ENCODE results near the gene C17orf113.
"Not testable (repeated sequence)": the region's sequence is repeated elsewhere in the genome, so short reads cannot be mapped to it uniquely, and the experiment has no call there.

C17orf113 gene

DNA sequence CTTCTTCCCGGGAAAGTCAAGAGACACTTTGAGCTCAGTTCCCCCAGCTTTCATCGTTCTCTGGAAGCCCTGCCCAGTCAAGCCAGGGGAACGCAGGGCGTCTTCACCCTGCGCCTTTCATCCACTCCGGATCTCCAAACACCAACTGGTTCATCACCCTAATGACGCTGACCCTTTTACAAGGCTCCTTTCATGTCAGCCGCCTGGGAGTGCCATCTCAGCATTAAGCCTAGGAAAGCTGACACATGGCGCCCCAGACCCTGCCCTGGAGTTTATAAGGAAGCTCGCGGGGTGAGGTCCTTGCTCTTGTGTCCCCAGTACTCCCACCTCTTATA is 32.6 kb downstream of the C17orf113 start:
- no peak for DNase-seq (ENCODE audit: low read depth in 2 of 2, low spot score in 1 of 2)

DNA sequence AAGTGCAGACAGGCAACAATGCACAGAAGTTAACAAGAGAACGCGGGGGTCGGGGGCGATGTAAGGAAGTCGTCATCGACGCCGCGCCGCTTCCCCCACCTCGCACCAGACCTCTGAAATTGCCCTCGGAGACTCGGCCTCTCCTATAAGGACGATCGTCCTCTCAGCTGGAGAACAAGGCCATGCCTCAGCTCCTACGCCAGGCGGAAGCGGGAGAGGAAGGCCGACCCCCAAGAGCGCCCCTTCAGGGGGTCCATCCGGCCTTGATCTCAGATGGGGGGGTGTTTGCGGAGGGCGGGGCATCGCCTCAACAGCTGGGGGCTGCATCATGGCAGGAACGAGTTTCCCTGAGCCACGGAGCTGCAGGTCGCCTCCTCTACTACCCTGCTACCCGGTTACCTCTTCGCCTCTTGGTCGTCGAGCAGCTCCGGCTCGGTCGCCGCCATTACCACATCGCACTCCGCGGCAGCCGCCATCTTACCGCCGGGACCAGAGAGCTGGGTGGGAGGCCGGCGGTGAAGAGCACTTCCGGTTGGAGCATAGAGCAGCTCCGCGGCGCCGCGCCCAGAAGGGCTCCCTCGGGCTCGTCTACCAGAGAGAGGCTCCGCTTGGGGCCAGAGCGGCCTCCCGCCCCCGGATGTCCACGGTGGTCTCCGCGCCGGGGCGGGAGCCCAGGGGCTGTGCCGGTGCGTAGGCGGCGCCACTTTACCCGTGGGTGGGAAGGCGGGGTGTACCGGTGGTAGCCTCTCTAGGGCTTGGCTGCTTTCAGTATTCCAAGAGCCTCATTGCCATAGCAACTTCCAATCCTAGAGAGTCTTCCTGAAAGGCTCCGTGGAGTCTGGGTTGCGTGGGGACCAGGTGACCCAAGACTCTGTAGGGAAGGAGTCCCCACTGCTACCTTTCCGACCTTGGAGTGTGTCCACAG is 33.2 kb downstream of the C17orf113 start, which contains the start of gene DNAJC7:
TSS of gene DNAJC7 (minus strand) at position 499 of the 925 bp plus-strand sequence. CDS start at position 476, 23 bp downstream.
- peak; percentile 63 to 83 for DNase-seq (ENCODE audit: low read depth in 2 of 2, low spot score in 1 of 2)

DNA sequence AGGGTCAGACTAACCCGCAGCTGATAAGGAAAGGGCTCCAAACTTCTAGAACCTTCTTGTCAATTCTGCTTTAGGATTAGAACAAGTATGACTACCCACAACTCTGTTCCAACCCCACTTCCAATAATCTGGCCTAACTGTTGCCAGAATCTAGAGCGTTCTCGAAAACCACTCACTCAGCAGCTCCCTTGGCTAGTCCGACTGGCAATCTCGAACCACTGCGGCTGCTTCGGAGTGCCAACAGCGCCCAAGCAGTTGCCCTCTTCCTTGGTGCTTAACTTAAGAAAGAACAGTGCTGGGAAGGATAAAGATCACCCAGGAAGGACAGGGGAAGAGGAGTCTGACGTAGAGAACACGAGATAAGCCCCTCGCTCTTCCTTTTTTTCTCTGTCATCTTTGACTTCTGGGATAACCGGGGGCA is 34.0 kb downstream of the C17orf113 start:
- no peak for DNase-seq (ENCODE audit: low read depth in 2 of 2, low spot score in 1 of 2)

DNA sequence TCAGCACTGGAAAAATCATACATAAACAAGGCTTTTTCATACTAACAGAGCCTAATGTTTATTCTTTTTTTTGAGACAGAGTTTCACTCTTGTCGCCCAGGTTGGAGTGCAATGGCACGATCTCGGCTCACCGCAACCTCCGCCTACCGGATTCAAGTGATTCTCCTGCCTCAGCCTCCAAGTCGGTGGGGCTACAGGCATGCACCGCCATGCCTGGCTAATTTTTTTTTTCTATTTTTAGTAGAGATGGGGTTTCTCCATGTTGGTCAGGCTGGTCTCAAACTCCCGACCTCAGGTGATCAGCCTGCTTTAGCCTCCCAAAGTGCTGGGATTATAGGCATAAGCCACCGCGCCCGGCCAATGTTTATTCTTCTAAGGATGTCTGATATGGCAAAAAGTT is 36.7 kb downstream of the C17orf113 start:
- not testable (repeated sequence) for DNase-seq (ENCODE audit: low read depth in 2 of 2, low spot score in 1 of 2)

DNA sequence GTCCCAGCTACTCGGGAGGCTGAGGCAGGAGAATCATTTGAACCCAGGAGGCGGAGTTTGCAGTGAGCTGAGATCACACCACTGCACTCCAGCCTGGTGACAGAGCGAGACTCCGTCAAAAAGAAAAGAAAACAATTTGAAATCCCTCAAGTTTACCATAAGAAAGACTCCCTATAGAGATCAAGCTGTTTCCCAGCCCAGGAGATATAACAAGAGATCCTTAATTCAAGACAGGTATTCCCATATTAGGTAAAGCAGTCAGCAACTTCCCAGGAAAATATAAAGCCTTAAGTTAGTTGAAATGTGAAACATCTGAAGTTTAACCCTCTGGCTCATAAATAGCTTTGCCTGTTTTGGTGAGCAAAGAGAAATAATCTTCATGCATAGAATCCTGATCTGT is 38.0 kb downstream of the C17orf113 start:
- DNase-seq (ENCODE audit: low read depth in 2 of 2, low spot score in 1 of 2), result not testable (repeated sequence)

DNA sequence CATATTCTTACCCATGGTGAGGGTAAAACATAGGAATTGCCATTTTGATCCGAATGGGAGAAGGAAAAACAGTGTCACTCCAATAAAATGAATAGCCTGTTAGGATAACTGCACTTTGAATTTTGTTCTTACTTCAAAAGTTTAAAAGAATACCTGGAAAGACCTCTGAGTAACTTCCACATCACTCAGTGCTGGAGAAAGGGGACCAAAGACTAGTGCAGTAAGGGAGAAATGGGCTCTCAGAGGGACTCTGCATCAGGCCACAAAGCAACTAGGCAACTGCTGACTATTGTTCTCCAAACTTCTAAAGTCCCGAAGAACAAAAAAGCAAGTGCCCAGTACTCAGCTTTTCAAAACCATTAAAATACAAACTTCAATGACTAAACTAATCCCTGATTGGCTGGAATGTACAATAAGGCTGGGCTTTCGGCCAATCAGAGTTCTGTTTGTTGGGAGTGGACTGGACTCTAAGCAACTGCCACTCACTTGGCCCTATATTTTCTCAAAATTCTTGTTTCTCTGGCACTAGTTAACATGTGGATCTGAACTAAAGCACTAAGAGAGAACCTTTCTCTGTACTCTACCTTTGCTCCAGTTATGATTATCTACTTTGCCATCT is 39.4 kb downstream of the C17orf113 start:
- no peak for DNase-seq (ENCODE audit: low read depth in 2 of 2, low spot score in 1 of 2)

DNA sequence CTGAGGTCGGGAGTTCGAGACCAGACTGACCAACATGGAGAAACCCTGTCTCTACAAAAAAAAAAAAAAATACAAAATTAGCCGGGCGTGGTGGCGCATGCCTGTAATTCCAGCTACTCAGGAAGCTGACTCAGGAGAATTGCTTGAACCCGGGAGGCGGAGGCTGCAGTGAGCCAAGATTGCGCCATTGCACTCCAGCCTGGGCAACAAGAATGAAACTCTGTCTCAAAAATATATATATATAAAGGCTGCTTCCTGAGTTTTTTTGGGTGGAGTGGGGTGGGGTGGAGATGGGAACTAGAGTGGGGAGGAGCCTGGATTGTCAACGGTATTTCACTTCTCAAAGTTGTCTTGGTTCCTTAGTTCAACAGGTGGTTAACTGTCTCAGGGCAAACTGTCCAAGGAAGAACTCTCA is 40.1 kb downstream of the C17orf113 start:
- DNase-seq (ENCODE audit: low read depth in 2 of 2, low spot score in 1 of 2), result not testable (repeated sequence)

DNA sequence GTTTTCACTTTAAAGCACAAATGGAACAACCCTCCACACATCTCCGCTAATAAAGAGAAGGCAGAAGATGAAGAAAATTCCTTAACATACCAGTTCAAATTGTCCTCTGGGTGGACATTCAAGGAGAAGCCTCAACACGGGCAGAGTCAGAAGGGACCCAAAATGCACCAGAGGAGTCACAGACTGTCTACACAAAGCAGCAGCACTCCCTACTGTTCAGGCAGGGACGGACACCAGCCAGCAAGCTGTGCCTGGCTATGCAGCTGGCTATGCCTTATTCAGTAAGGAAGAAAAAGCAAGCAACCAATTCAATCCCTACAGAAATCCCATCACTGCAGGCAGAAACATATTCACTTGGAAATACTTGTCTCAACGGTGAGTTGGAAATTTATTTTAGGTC is 41.2 kb downstream of the C17orf113 start:
- no peak for DNase-seq (ENCODE audit: low read depth in 2 of 2, low spot score in 1 of 2)

DNA sequence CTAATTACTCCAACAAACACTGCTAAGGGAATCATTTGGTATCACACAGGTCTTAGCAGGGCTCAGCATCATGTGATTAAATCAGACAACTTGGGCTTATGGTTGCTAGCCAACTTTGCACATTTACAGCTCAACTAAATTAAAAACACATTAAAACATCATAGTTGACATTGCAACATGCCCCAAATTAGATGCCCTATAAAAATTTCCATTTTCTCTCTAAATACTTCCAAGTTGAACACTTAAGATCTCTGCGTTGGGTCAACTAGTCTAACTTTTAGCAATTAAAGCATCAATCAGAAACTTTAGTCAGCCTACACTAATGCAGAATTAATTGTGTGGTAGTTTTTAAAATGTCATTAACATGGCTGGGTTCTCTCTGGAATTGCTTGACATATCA is 45.2 kb downstream of the C17orf113 start:
- no peak for DNase-seq (ENCODE audit: low read depth in 2 of 2, low spot score in 1 of 2)

DNA sequence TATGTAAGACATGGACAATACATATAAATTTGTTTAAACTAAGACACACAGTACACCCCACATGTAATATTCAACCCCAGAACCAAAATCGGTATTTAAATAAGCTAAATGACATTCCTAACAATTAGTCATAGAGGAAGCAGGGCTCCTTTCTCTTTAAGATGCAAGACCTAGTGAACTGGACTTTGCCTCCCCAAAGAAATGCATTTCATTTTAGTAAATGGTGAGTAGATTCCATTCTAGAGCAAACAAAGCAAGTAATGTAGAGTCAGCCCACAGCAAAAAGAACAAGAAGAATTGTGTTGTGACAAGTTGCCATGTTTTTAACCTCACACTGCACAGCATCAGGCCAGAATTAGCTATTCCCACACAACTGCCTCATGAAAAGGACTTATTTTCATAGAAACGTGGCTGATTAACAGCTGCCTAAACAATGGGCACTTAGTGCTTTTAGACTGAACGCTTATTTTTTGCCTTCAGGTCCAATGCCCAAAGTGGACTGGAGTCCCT is 47.6 kb downstream of the C17orf113 start:
- DNase-seq (ENCODE audit: low read depth in 2 of 2, low spot score in 1 of 2), result no peak

DNA sequence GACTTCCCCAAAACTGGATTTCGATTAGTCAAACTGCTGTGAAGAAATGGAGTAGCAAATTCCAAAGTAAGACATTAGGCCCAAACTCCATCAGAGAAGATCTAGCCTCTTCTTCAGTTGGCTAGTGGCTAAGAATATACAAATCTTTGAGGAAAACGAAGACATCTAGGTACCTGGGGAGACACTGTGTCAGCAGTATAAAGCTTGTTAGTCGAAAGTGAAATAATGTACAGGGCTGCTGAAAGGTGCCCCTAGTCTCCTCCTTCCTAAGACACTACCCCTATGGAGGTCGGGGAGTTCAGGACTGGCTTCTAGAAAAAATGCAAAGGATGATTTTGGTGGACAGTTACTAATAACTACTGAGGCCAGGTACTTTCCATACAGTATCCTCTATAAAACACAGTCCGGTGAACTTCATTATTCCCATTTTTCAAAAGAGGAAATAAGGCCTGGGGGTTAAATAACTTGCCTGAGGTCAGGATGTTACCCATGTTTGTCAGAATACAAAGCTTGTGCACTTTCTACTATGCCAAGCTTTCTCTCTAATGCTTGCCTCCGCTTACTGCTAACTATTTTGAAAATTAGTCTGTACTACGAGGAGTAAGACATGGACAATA is 48.1 kb downstream of the C17orf113 start:
- no peak for DNase-seq (ENCODE audit: low read depth in 2 of 2, low spot score in 1 of 2)

DNA sequence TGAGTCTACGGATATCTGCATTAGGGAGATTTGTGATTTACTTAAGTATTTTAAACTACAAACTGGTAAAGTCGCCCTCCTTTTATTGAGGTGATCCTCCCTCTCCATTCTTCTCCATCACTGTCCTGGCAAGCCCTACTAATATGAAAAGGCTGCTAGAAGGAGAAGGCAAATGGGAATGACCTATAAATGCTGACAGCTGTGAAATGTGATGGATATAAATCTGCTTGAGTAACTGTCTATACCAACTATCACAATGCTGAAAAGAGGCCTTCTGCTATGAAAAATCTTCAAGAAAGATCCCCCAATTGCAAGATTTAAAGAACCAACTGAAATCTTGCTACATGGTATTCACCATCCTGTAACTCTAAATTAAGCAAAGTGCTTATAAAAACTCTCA is 48.7 kb downstream of the C17orf113 start:
- no peak for DNase-seq (ENCODE audit: low read depth in 2 of 2, low spot score in 1 of 2)

DNA sequence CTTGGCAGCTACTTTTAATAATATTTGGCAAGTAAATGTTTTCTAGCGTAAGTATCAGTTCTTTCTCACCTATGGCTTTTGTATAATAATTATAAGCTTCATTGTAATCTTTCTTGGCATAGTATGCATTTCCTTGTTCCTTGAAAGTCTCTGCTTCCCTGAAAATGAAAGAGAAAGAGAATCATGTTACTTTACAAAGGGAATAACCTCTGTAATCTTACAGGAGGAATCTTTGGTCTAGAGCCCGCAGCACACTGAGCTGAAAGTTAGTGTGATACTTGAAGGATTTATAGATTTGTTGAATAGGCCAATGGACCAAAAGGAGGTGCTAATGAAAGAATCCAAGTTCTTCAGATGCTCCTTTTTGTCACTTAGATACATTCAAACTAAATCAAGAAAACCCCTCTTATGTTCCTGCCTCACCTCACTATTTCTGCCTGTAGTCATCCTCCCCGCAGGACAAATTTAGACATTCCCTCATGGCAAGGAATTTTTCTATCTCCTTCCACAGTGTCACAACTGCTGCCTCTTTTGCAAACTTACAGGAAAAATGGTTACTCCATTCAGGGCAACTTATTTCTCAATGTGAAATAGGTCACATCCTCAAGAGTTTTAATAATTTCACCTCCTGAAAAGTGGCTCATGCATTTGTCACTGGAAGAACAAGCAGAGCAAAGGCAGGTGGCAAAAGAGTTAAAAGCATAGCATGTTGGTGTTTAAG is 49.8 kb downstream of the C17orf113 start:
- no peak for DNase-seq (ENCODE audit: low read depth in 2 of 2, low spot score in 1 of 2)

DNA sequence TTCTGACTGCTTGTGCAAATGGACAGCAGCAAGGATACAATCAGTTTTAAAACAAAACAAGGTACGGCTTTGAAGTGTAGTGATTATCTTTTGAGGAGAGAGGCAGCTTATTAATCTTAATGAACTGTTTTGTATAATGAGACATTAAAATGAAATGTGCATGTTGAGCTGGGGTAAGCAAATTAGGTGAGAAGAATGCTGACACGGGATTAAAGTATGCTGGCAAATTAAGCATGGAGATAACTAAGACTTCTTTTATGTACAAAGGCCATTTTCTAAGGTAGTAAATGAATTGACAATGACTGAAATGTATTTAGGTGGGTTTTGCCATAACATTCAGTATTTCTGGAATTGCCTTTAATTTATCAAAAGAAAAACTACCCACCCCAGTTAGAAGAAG is 51.9 kb downstream of the C17orf113 start:
- DNase-seq (ENCODE audit: low read depth in 2 of 2, low spot score in 1 of 2), result no peak

DNA sequence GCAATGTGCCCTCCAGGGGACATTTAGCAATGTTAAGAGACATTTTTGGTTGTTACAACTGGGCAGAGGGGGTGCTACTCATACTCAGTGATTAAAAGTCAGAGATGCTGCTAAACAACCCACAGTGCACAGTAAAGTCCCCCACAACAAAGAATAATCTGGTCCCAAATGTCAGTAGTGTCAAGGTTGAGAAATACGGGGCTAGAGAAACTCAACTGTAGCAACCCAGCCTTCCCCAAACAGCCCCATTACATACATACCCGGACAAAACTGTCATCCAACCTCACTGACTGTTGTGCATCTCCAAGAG is 53.6 kb downstream of the C17orf113 start:
- DNase-seq (ENCODE audit: low read depth in 2 of 2, low spot score in 1 of 2), result no peak

DNA sequence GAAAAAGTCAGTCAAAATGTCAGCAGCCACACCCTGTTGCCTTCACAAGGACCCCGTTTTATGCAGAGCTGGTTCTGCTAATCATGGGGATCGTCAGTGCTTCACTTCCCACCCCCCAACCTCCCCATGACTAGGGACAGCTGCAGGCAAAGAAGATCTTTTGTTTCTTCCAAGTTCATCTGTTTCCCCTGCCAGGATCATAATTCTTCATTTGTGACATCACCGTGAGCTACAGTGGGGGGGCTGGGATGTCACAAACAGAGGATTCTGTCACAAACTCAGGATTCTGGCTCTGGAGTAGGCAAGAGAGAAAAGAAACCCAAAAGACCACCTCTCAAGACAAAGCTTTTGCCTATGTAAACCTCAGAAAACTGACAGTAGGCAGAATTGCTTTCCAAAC is 57.8 kb downstream of the C17orf113 start:
- DNase-seq (ENCODE audit: low read depth in 2 of 2, low spot score in 1 of 2), result no peak

DNA sequence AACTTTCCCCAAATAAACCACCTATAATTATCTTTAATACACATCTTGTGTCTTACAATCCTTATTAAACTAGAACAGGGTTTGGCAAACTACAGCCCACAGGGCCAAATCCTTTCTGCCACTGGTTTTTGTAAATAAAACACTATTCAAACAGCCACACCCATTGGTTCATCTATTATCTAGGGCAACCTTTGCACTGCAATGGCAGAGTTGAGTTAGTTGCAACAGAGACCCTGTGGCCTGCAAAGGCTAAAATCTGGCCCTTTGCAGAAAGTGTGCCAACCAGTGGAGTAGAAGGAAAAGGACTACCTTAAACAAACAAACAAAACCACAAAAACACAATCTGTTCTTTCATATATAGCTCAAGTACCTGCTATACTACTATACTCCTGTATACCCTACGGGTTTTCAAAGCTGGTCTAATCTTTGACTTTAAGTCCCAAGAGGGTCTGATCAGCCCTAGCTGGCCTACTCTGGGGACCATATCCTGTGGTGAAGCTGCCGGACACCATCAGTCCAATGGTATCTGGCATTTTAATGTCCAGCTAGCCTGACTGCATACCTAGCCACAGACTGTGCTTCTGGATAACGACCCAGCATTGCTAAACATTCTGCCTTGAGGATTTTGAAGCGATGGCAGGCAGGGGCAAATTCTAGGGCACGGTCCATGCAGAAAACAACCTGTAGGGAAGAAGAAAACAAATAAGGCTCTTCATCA is 60.5 kb downstream of the C17orf113 start:
- DNase-seq (ENCODE audit: low read depth in 2 of 2, low spot score in 1 of 2), result no peak

DNA sequence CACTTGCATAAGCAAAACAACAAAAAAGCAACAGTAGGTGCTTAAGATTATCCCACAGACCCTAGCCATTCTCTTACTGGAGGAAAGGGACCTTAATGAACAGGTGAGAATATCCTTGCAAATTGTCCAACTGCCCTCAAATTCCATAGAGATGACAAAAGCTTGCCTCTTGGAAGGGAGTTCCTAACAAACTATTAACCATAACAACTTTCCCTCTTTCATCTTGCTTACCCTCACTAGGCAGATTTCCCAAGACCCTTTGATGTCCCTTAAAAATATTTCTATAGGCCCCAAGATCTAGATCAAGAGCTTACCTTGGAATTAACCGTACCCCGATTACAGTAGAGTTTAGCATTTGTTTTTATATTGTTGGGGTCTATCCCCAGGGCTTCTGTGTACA is 62.0 kb downstream of the C17orf113 start:
- DNase-seq (ENCODE audit: low read depth in 2 of 2, low spot score in 1 of 2), result no peak
